Brain pericyte (primary cell): ENCODE results near the gene NCSTN.

Experiments
- DNase-seq: peaks from one replicate; pipeline ENCODE4 v3.0.0-alpha.2; 2012; ENCODE audit warnings: low read depth, low spot score

NCSTN gene

GRCh38 chr1:160406131-160406968, 63.2 kb downstream of the NCSTN start:
- no peak for DNase-seq

GRCh38 chr1:160407839-160408801, 64.9 kb downstream of the NCSTN start:
- DNase-seq: no peak
